ENCODE measurements around the gene ART3.

- TF ChIP-seq POLR2A (IDR thresholded peaks at IDR 0.05; ENCODE audit: control extremely low read depth in 1 of 2, low read depth in 2 of 2, low read length in 2 of 2) (no peak), GABPA (IDR thresholded peaks at IDR 0.05; ENCODE audit: borderline replicate concordance, insufficient read depth, low read length) (no peak), CTCF (IDR thresholded peaks at IDR 0.05; ENCODE audit: control extremely low read depth in 1 of 3, insufficient read depth in 1 of 3, low read depth in 1 of 3, low read length in 3 of 3) (no peak), BCL11A (IDR thresholded peaks at IDR 0.05; ENCODE audit: low read depth in 2 of 2, low read length in 2 of 2) (no peak), EZH2 (IDR thresholded peaks at IDR 0.05; ENCODE audit: low read depth, low read length, severe bottlenecking) (no peak), ZNF274 (IDR thresholded peaks at IDR 0.05; ENCODE audit: borderline replicate concordance, extremely low read depth, low read length) (no peak), SIN3A (conservative IDR thresholded peaks at IDR 0.05 in 1 of 2, IDR thresholded peaks at IDR 0.05 in 1 of 2; ENCODE audit: low read depth in 1 of 2, low read length in 2 of 2) (no peak), EP300 (IDR thresholded peaks at IDR 0.05; ENCODE audit: borderline replicate concordance in 1 of 2, low read depth in 2 of 2, low read length in 2 of 2) (no peak), CHD2 (IDR thresholded peaks at IDR 0.05; ENCODE audit: low read length) (no peak), SP4 (IDR thresholded peaks at IDR 0.05; ENCODE audit: low read length) (no peak), CHD1 (IDR thresholded peaks at IDR 0.05; ENCODE audit: low read depth, low read length) (no peak)
Measured at GRCh38 chr4:76090241-76090691, 15.8 kb downstream of the ART3 start.
